GM18867 (cell line): ENCODE data around the gene CERS4.
"Not testable (repeated sequence)": the region's sequence is repeated elsewhere in the genome, so short reads cannot be mapped to it uniquely, and the experiment has no call there.

ENCODE experiments used
- ATAC-seq: cut with Tn5 transposase; IDR thresholded peaks from one replicate; pipeline ENCODE4 v1.9.1; 2021; ENCODE audit warnings: mild to moderate bottlenecking, moderate library complexity; ENCODE audit not compliant: unreplicated experiment

The CERS4 gene

DNA sequence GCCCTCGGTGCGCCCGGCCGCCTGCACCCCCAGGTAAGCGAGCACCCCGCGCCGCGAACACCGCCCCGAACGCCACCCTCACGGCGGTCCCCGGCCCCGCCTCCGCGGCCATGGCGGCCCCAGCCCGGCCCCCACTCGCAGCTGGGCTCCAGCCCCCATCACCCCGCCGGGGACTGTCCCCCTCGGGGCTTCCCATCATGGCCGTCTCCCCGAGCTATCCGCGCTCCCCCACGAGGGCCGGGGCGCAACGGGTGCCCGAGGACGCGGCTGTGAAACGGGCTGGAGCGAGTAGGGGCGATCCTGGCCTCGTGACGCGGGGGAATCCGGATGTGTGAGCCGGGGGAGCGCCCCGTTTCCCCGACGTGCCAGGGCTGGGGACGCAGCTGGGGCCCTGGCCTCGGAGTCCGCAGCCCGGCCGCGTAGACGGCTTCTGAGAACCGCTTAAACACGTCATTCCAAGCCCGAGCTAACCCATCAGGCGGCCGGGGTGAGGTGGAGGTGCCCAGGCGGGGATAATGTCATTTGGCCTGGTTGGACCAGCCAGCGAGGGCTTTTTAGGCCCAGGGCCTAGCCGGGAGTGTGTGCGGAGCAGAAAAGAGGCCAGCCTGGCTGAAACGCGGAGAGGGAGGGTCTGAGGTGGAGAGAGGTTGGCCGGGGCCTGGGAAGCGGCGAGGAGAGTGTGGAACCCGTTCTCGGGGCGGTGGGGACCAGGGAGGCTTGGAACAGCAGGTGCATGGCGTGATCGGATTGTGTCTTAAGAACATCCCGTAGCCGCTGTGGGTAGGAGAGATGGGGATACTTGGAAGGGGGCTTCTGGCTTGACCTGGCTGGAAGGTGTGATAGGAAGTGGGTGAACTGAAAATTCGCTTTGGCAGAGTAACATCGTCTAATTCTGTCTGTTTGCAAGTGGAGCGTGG is 550 bp downstream of the CERS4 start:
- ATAC-seq, result peak; percentile 72

DNA sequence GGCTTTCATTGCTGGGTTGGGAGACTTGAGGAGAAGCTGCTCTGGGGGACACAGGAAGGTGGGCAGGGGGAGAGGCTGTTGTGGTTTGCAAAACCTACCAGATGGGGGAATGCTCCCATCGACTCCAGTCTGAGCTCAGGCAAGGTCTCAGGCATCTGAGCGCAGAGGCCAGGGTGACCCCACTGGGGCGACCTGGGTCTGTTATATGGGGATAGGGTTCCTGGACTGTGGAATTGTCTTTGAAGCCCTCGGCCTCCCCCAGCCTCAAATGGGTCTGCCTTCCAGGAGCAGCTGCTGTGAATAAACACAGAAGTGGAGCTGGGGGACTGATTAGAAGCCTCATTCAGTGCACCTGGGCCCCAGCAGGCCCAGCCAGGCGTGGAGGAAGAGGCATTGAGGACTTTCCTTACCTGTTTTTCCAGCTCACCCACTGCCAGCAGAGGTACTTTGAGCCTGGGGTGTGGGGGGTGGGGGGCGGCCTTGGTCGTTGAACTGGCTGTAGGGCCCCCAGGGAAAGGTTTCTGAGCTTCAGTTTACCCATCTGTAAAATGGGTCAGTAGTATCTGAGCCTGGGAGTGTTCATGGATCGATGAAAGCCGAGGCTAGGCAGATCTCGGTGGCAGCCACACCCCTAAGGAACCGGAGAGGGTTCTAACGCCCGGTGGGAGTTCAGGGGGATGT is 1.4 kb downstream of the CERS4 start:
- no peak for ATAC-seq

- no peak for ATAC-seq
These were observed 3.0 kb downstream of the CERS4 start for GRCh38 chr19:8212212-8212611.

DNA sequence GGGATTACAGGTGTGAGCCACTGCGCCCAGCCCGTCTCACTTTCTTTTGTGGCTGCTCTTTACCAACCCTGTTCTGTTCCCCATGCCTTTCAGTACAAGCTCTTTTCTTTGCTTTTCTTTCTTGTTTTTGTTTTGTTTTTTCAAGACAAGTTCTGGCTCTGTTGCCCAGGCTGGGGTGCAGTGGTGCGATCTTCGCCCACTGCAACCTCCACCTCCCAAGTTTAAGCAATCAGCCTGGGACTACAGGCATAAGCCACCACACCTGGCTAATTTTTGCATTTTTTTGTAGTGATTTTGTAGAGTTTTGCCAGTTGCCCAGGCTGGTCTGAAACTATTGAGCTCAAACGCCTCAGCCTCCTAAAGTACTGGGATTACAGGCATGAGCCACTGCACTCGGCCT is 3.7 kb downstream of the CERS4 start:
- no peak for ATAC-seq

- no peak for ATAC-seq
These were observed 4.9 kb downstream of the CERS4 start for GRCh38 chr19:8213827-8214672.

DNA sequence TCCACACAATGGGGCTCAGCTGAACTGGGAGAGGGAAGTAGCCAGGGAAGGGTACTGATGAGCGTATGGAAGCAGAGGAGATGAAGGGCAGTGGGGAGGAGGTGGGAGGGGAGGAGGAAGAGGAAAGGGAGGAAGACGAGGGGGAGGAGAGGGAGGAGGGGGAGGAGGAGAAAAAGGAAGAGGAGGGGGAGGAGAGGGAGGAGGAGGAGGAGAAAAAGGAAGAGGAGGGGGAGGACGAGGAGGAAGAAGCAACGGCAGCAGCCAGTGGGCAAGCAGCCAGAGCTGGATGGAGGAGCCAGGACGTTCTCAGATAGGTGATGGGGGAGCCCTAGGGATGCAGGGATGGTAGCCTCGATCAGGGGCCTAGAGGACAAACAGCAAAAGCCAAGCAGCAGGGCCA is 5.6 kb downstream of the CERS4 start:
- ATAC-seq, result no peak

DNA sequence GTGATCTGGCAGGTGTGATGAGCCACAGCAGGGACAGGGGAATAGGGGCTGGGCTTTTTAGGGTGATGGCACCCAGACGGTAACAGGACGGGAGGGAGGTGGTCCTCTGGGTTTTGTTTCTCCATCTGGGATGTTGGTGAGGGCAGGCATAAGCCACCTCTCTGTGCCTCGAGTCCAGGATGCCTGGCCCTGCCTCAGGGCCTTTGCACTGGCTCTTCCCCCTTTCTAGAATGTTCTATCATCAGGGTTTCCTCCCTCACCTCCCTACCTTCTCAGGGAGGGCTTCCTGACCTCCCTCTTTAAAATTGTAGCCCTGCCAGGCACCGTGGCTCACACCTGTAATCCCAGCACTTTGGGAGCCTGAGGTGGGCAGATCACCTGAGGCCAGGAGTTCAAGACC is 6.6 kb downstream of the CERS4 start:
- ATAC-seq, result no peak

- ATAC-seq, result no peak
These were observed 7.2 kb downstream of the CERS4 start for GRCh38 chr19:8216357-8216756.

DNA sequence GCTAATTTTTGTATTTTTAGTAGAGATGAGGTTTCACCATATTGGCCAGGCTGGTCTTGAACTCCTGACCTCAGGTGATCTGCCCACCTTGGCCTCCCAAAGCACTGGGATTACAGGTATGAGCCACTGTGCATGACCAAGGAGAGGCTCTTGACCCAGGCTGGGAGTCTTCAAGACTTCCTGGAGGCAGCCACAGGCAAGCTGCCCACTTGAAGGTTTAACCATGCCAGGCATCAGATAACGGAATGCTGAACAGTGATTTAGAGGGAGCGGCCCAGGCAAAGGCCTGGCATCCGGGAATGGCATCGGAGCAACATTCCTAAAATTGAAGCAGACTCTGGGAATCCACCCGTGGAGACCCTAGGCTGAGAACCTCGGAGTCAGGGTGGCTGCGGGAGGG is 9.0 kb downstream of the CERS4 start:
- not testable (repeated sequence) for ATAC-seq

GRCh38 chr19:8220481-8220880 is 11.3 kb downstream of the CERS4 start:
- no peak for ATAC-seq

DNA sequence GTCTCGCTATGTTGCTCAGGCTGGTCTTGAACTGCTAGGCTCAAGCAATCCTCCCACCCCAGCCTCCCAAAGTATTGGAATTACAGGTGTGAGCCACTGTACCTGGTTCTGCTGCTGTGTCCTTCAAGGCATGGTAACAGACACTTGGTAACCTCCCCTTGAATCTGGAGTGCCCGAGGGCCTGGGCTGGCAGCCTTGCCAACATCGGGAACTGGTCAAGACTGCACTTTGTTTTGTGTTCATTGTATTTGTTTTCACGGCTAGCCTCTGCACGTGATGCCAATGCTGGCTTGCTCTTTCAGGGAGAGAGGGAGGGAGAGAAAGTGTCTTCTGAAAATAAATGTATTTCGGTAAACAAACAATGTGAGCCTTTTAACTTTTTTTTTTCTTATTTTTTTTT is 12.0 kb downstream of the CERS4 start:
- ATAC-seq, result no peak

GRCh38 chr19:8223442-8223841 is 14.3 kb downstream of the CERS4 start:
- ATAC-seq, result not testable (repeated sequence)

DNA sequence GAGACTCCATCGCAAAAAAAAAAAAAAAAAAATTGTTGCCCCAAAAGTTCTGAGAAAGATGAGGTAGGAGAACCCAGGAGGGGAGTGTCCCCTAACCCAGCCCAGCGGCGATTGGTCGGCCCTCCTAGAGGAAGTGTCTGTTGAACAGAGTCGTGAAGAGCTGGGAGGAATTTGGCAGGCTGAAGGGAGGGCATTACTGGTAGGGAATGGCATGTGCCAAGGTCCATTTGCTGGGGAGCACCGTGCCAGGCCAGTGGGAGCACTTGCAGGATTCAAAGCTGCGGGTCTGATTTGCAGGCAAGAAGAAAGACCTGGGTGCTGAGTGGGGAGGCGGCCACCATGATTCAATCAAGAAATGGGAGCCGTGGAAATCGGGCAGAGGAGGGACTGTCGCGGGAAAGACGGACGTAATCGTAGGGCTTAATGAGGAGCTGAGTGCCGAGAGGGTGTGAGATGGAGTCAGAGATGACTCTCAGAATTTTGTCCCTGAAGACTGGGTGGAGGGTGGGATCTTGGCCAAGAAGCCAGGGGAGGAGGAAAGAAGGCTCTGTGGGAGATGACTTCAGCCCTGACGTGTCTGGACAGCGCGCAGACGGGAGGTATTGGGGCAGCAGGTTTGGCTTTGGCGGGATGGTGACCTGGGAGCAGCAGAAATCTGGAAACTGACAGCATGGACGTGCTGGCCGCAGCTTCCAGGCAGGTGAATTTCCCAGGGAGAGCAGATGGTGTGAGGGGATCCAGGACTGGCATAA is 15.4 kb downstream of the CERS4 start:
- ATAC-seq, result no peak

DNA sequence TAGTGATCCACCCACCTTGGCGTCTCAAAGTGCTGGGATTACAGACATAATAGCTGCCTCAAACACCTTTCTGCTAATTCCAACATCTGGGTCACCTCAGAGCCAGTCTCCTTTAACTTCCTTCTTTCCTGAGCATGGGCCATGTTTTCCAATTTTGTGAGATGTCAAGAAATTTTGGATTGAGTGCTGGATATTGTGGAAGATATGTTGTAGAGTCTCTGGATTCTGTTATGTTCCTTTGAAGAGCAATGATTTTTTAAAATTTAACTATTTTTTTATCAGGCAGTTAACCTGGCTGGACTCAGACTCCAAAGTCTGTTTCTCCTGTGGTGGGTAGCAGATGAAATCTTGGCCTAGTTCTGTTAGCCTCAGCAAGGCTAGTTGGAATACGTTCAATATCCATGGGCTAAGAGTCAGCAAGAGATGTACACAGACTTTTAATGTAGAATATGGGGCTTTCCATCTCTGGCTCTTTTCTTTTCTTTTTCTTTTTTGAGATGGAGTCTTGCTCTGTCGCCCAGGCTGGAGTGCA is 22.0 kb downstream of the CERS4 start:
- ATAC-seq, result no peak

- no peak for ATAC-seq
These were observed 24.2 kb downstream of the CERS4 start for GRCh38 chr19:8233370-8233769.

DNA sequence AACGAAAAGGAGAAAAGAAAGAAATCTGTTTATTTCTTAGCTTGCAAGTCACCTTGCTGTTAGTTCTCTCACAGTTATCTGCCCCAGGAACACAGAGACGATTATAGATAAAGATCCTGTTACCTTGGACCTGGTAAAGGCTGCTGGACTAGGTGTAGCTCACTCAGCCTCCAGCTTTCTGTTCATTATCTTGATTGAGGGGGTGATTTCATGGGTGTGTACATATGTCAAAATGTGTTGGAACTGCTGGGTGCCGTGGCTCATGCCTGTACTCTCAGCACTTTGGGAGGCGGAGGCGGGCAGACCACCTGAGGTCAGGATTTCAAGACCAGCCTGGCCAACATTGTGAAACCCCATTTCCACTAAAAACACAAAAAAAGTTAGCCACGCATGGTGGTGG is 27.9 kb downstream of the CERS4 start:
- ATAC-seq, result no peak

DNA sequence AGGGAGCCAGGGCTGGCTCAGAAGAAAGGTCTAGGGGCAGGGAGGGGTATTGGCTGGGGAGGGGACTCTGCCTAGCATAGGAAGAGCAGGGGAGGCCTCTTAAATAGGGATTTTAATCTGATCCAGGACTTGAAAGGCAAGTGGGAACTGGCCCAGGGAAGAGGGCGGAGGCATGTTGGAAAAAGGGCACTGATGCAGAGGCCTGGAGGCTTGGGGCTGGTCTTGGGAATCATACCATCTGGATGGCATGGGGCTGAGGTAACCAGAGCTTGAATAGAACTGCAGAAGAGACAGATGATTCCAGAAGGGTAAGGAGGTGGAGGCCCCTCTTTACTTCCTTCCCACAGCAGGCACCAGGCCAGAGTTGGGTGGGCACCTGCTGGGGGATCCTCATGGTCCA is 29.1 kb downstream of the CERS4 start:
- no peak for ATAC-seq

DNA sequence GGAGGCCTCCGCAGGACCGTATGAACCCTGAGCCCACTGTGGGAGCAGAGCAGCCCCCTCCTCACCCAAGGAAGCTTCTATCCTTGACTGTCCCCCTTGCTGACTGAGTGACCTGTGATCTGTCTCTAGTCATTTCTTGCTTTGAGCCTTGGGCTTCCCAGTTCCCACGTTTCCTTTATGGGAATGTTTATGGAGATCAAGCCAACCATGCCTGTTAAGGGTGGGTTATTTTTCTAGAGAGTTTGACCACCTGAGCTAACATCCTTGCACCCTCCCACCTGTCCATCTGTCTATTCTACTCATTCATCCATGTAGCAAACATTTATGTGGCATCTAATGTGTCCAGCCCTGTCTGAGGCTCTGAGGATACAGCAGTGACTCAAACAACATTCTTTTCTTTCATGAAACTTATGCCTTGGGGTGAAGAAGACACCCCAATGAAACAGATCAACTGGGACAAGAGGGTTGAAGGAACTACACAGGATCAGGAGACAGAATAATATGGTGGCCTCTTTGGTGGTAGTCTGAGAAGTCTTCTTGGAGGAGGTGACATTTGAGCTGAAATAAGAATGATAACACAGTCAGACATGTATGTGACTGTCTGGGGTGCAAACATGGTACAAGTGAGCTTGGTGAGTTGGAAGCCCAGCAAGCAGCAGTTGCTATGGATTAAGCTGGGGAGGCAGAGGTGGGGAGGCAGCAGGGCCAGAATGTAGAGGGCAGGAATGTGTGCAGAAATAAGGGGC is 30.5 kb downstream of the CERS4 start:
- ATAC-seq, result no peak

GRCh38 chr19:8240274-8241229 is 31.4 kb downstream of the CERS4 start:
- ATAC-seq, result peak; percentile 44
